NCI-H1105 treated with DMSO at 0.1 percent for 48 hours (cell line): ENCODE results near the gene MYO7B.

Source experiments
- DNase-seq: peaks from one replicate; lab custom pipeline; 2025; lab: John Stamatoyannopoulos, UW

MYO7B gene

DNA sequence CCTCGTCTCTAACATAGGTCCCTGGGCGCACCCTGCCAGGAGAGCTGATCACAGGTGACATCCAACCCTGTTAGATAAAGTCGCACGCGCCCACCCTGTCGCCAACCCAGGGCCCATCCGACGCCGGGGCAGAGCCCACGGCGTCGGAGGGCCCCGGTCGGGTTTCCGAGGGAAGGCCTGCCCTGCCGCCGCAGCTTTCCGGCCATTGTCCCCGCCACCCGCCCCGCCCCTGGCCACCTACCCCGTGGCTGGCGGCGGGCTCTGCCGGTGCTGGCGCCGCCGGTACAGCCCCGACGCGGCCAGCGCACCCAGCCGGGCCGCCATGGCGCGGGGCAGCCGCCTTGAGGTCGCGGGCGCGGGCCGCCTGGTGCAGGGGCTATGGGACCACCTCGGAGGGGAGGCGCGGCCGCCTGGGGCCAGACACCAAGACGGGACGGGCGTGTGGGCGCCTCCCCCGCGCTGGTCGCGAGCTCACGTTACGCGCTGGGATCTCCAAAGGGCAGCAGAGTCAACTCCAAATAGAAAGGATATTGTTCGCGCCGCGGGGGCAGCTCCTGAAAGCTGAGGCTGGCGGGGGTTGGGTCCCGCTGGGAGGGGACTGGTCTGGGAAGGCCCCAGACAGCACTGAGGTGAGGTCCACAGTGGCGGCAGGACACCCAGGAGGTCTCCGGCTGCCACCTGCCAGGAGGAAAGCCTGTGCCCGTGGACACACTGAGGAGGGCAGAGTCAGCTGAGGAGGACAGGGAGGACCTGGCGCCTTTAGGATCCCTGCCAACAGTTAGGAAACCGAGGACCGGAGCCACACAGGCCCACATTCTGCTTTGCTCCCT is 128.8 kb downstream of the MYO7B start:
- DNase-seq, result peak; percentile 2

DNA sequence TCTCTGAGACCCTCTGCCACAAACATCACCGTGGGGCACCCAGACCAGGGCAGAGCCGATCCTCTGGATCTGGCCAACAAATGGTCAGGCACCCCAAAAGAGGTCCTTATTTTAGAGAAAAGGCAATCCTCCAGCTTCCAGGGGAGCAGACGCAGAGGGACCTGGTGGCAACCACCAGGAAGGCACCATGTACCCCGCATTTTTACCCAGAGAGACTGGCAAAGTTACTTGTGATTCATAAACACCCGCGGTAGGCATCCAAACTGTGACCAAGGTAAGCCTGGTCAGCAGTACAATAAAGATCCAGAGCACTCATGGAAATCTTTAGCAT is 129.4 kb downstream of the MYO7B start:
- no peak for DNase-seq

DNA sequence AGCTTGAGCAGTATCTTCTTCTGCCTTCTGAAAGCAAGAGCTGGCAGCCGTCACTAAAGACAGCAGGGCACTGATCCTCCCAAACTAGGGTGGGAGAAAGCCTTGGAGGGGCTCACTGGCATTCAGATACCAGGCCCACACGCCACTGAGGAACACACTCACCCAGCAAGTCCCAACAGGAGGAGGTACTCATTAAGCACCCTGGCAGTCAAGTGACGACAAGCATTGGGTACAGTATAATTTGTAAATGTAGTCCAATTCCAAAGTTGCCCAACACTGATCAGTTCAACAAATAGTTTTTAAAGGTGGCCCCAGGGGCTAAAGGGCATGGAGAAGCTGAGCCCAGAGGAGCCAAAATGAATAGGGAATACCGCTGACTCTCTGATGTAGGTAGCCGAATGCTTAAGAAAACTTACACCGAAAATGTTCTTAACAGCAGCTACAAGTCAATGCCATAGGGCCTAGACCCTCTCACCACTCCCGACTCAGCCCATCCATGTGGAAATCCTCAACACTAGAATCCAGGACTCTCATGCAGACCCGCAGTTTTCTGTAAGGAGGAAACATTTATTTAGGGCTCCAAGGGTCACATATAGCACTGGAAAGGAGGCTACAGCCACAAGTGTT is 129.9 kb downstream of the MYO7B start:
- no peak for DNase-seq

DNA sequence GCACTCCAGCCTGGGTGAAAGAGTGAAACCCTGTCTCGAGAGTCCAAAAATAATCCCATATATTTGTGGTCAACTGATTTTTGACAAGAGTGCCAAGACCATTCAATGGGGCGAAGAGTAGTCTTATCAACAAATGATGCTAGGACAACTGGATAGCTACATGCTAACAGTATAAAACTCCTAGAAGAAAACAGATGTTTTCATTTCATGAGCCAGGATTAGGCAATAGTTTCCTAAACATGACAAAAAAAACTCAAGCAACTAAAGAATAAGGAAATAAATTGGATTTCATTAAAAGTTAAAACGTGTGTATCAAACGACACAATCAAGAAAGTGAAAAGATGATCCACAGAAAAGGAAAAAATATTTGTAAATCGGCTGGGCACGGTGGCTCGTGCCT is 133.6 kb downstream of the MYO7B start:
- no peak for DNase-seq

DNA sequence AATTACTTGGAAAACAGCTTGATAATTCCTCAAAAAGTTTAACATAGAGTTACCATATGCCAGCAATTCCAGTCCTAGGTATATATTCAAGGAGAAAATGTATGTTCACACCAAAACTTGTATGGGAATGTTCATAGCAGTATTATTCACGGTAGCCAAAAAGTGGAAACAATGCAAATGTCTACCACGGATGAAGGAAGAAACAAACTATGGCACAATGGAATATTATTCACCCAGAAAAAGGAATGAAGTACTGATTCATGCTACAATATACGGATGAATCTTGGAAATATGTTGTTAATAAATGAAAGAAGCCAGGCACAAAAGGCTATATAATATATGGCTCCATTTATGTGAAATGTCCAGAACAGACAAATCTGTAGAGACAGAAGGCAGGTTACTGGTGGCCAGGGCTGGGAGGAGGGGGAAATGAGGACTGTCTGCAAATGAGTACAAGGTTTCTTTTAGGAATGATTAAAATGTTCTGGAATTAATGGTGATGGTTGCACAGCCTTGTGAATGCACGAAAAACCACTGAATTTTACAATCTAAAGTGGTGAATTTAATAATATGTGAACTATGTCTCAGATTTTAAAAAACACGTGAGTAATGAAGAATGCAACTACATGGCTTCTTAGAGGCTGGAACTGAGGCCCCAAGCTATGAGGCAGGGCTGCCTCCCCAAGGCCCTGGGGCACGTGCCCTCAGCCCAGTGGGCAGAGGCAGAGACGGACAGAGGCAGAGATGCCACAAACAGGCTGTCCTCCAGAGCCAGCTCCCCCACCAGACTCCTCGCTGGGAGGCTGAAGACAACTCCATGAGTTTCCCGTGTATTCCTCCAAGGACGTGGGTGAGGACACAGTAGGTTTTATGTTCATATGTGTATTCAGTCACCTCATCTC is 134.8 kb downstream of the MYO7B start:
- DNase-seq, result no peak

DNA sequence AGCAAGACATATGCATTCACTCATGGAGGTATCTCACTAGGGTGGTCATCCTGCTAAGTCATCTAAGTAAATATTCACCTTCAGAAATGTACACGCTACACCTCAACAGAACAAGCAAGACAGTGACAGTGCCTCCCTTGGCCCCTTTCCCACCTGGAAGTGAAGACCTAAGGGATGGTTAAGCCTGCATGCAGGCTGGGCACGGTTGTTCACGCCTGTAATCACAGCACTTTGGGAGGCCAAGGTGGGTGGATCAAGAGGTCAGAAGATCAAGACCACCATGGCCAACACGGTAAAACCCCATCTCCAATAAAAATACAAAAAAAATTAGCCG is 135.4 kb downstream of the MYO7B start:
- DNase-seq, result no peak

DNA sequence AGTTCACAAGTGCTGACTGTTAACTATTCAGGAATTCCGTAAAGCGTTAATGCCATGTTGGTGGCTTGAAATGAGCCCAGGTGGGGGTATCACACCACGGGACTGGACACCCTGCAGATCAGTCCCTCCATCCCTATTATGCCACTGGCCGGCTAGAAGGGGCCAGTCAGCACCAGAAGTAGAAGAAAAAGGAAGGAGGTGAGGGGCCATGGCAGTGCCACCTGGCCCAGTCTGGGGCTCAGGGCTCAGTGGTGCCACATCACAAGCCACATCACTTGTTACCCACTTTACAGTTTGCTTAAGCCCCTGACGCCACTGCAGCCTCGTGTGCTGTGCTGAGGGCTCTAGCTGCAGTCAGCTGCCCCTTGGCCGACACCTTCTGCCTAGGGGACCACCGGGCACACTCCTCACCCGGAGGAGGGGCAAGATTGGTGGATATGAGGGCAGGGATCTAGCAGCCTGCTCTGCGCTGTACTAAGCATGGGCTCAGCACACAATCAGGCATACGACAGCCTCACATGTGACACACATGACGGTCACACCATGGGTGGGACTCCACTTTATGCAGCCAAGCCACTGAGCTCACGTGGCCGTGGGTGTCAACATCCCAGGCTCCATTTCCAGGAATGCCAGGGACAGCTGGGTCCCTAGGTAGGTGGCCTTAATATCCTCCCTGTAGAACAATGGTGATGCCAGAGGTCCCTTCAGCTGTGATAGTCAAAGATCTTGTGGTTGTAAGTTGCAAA is 136.2 kb downstream of the MYO7B start:
- DNase-seq, result no peak

DNA sequence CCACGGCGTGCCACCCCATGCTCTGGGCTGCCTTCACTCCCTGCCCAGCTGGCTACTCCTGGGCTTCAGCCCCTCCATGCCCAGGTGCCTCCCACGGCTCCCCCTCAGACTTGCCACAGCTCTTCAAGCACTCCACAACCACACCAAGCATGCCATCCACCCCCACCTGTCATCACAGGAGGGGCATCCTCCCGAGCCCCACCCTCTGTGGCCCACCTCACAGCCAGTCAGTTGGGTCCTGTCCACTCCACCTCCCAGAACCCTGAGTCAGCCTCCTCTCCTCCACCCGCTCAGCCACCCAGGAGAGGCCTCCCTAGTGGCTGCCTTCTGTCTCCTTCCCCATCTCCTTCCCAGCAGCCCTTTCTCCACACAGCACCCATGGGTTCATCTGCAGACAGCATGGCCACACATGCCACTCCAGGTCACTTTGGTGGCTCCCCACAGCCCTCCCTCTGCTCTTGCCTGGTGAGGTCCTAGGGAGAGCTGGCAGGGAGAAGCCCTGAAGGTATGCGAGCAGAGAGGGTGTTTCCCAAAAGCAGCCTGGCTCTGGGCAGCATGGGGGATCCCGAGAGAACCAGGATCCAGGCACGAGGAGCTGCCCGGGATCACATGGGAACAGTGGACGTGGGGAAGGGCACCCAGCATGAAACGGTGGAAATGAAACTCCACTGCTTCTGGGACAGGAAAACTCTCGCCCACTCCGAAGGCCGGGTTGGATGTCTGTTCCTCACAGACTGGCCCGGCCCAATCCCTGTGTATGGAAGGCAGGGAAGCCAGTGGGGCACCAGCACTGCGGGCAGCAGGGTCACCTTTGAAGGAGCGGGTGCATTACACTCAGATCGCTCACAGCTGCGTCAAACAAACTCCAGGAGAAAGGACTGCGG is 137.1 kb downstream of the MYO7B start:
- DNase-seq, result no peak

DNA sequence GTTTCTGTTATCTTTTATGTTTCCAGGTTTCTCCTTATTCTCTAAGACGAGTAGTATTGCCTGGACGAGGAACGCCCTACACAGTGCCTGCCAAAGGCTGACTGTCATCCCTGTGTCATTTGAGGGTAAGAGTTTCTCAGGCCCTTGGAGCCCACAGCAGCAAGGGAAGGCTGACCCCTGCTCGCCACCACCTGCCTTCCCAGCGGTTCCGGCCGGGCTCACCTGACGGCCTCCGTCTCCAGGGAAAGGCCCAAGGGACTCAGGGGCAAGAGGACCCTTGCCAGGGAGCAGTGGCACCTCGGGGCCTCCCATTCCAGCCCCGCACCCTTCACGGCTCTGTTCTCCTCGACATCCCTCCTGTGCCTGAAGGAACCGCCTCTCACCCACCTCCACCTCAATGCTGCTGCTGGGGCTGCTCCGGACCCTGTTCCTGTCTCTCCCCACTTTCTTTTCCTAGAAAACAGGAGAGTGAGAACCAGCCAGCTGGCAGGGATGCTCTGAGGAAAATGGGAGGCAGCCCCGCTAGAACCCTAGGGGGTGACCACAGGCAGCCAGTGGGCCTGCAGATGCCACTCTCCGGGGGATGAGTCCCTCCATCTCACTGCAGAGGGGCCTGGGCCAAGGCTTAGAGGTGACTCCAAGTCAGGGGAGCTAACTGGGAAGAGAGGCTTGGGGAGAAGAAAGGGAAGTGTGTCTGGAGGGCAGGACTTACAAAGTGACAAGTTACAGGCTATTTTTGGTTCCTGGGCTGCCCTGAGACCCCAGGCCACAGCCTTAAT is 138.0 kb downstream of the MYO7B start:
- no peak for DNase-seq

DNA sequence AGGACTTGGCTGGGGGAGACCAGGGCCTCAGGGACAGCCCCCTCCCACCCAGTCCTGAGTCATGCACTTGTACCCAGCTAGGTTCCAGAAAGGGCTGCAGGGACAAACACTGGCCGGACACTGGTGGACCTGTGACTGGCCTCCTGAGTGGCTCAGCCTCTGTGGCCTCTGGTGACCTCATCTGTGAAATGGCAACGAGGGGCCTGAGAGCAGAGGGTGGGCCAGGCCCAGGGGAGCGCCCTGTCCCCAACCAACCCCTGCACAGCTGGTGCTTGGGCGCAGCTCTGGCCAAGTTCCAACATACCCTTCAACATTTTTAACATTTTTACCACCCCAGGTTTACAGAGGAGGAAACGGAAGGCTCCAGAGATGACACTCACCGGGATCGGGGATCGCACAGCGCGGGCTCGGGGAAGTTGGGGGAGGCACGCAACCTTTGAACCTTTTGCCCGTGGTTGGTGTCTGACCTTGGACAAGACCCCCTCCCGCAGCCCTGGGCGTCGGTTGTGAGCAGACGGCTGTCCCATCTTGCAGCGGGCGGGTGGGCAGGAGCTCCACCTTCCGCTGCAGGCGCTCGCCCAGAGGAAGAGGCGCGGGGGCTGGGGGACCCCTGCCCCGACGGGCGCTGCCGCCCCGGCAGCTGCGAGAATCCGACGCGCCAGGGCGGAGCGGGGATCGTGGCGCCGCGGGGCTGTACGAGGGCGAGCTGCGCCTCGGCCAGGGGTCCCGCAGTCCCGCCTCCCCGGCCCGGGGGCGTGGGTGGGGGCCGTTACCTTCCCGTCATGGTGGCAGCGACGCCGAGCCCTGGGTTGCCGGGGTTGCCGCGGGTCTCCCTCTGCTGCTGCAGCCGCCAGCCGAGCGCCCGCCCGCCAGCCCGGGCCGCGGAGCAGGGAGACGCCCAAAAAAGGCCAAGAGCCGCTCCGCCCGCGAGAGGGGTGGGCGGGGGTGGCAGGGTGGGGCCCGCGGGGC is 139.0 kb downstream of the MYO7B start:
- no peak for DNase-seq

DNA sequence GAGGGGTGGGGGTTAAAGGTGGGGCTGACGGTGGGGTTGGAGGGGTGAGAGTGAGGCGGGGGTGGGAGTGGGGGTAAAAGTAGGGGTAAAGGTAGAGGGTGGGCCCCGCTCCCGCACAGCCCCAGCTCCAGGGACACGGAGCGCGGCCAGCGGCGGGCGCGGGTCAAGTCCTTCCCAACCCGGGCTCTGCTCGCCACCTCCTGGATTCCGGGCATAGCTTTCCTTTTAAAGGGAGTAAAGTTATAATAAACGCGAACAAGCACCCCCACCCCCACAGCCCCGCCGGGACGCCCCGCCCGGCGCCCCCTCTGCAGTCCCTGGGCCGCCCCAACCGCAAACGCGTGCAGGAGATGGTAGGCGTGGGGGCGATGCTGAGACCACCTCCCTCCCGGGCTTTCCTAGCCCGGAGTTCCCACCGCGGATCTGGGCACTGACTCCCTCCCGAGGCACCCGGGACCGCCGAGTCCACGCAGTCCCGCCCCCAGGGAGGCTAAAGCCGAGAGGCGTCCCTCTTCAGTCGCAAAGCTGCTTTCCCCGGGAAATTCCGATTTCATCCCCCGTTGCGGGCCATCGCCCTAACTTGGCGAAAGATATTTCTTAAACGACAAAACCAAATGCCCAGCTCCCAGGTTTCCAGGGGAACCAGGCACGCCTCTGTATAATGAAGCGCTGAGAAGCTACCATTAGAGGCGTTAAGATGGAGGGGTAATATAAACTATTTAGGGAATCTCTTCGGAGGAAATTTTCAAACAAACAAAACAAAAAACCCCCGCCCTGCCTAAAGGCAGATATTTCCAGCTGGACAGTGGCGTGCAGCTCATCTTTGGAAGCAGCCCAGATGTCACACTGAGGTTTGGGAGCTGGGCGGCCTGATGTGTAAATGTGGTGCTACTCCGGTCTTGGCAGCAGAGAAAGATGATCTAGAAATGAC is 140.1 kb downstream of the MYO7B start, which contains the start of gene LIMS2:
TSS of gene LIMS2 (minus strand) at position 200 of the 931 bp plus-strand sequence. CDS start 506 bp downstream, outside the sequence.
- peak; percentile 30 for DNase-seq

DNA sequence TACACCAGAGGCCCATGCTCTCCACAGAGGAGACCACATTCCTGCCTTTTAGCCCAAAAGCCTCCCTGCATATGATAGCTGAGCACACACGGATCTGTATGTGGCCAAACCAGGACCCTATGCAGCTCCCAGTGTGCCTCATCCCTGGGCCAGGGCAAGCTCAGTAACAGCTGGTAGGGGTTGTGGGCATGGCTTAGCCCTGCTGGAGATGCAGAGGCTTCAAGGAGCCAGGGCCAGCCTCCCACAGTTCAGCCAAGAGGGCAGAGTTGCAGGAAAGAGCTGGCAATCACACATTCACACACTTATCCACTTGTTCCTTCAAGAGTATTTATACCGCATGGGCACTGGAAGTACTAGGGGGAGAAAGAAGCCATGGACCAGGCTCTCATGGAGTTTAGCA is 141.4 kb downstream of the MYO7B start:
- no peak for DNase-seq

DNA sequence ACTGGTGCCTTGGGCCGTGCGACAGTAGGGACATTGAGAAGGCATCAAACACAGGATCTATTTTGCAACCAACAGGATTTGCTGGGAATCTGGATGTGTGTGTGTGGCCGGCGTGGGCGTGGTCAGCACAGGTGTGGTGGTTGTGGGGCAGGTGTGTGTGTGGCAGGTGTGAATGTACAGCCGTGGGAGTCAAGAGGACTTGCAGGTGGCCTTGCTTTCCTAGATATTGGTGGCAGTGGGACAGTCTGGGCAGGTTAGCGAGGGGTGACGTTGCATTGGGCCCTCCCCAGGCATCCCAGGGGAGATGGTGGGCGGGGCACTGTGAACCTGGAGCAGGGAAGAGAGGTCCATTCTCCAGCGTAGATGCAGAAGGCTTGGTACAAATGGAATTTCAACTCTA is 143.0 kb downstream of the MYO7B start:
- no peak for DNase-seq

DNA sequence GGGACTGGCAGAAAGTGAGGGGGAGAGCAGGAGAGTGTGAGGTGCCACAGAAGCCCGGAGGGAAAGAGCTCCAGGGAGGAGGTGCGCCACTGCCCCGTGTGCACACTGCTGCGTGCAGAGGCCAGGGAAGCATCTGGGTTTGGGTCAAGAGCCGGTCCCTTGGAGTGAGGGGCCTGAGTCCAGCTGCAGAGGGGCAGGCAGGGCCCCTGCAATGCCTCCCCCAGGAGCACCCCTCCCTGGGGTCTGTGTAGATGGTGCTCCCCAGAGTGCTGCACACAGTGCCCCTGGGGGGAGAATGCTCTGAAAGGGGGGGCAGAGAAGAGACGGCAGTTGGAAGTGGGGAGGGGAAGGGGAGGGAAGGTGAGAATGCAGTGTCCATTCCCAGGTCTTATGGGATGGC is 143.5 kb downstream of the MYO7B start:
- no peak for DNase-seq

DNA sequence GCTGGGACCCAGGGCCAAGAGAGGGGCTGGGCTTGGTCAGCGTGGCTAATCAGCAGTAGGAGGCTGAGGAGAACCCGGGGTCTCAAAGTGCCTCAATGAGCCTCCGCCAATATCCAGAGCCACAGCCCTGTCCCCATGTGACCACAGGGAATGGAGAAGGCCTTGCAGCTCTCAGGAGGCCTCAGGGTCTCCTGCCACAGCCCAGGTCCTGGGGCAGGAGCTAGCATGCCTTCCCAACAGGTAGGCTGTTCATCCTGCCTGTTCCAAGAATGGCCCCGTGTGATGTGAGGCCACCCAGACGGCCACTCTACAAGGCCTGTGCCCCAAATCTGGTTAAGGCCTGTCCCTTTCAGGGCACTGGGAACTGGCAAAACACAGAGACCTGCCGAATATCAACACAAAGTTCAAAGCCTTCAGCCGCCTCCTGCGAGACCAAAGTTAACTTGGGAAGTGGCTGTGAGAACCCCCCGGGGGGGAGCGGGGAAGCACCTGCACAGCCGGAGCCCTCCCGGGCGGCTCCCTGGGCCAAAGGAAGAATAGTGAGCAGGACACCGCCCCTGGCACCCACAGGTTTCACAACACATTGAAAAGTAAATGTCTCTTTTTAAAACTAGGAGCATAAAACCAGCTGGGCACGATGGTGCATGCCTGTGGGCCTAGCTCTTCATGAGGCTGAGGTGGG is 144.3 kb downstream of the MYO7B start:
- no peak for DNase-seq

DNA sequence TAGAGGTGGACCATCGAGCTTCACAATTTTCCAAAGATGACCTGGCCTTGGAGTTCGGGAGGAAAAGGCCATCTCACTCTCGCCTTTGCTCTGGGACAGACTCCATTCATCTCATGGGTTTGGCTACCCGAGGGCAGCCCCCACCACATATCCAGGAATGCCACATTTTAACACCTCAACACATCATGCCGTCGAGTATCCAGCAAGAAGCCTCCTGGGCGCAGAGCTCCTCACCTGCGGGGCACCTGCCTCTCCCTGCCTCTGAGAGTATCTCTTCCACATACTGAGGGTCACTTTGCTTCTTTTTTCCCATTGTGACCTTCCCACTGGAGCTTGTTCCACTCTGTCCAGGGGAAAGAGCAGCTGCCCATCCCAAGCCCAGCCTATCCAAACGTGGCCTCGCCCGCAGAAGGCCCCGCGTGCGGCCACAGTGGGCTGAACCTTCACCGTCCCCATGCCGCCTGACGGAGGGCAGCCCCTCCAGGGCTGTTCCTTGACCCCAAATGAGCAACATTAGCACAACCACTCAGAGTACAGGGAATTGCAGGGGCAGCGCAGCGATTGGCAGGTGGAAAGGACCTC is 145.3 kb downstream of the MYO7B start:
- no peak for DNase-seq

DNA sequence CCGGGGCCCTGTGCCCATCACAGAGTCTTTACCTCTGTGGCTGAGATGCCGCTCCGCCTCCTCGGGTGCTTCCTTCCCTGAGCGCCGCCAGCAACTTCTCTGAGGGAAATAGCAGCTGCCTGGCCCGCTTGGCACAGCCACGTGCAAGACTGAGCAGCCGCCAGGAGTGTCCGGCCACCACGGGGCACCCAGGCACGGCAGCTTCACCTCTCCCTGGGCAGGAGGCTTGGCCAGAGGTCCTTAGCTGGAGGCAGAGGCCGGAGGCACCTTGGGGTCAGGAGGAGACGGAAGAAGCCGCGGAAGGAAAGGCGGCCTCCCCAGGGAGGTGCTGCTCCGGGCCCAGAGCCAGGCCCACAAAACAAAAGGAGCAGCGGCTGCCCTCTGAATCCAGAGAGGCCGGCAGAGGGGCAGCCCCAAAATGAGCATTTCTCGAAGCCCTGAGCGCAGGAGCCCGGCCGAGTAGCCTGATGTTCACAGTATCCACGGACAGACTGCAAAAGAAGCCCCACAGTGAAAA is 145.9 kb downstream of the MYO7B start:
- no peak for DNase-seq
